ENCODE results near the gene PHAF1. TPM values are rescaled to one million over a fixed set of nuclear protein-coding genes. Genes with fewer than 3 reads are reported as not detected.

Gene PHAF1
- total and polyA plus RNA-seq, 9 of the 15 experiments (the other 6 are each of a cell fraction or from before 2014, with no cell fraction given): 5.1 to 25.4 (median 13.8) TPM

DNA sequence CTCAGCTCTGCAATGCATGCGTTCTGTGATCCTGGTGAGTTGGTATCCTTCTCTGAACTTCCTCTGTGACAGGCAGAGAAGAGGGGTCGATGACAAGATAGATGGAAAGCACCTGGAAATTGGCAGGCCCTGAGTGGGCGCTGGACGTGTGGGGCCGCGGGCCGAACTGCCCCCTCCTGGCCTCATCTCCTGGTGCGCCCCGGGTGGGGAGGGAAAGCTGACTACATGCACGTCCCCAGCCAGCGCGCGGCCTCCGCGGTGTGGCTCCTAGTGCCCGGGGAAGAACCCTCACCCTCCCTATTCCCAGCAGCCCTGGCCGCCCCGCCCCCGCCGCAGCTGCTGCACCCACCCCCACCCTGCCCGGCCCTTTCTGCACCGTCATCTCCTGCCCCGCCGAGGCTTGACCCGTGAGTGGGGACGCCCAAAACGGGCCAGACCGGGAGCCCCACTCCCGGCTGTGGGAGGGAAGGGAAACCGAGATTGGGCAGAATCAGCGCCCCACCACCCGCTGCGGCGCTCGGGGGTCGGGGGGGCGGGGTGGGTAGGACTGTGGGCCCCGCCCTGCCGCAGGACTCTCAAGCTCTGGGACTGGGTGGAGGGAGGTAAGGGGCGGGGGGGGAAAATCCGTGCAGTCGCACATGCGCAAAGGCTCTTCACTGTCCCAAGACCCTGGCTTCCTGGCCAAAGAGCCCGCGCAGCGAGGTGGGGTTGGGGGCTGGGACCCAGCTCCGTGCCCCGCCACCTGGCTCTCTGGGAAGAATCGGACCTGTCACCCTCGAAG is 60.6 kb downstream of the PHAF1 start, which contains the start of gene NOL3 (continued):
- TF ChIP-seq RFX7 (CRISPR knock-in tag; IDR thresholded peaks at IDR 0.05) (no peak), ZFP30 (CRISPR knock-in tag; IDR thresholded peaks at IDR 0.05; ENCODE audit: borderline replicate concordance) (no peak), NONO (IDR thresholded peaks at IDR 0.05; ENCODE audit: low read depth in 2 of 2, low read length in 1 of 2) (no peak), TBP (optimal IDR thresholded peaks at IDR 0.05; ENCODE audit: low read depth, low read length) (peak; percentile 39), MECOM (CRISPR knock-in tag; IDR thresholded peaks at IDR 0.05) (peak; percentile 89), CEBPB (tag; IDR thresholded peaks at IDR 0.05) (no peak), BHLHE40 (IDR thresholded peaks at IDR 0.05; ENCODE audit: low read length) (peak; percentile 55), PYGO2 (tag; IDR thresholded peaks at IDR 0.05) (no peak)
- TF ChIP-seq, protein P1, sequence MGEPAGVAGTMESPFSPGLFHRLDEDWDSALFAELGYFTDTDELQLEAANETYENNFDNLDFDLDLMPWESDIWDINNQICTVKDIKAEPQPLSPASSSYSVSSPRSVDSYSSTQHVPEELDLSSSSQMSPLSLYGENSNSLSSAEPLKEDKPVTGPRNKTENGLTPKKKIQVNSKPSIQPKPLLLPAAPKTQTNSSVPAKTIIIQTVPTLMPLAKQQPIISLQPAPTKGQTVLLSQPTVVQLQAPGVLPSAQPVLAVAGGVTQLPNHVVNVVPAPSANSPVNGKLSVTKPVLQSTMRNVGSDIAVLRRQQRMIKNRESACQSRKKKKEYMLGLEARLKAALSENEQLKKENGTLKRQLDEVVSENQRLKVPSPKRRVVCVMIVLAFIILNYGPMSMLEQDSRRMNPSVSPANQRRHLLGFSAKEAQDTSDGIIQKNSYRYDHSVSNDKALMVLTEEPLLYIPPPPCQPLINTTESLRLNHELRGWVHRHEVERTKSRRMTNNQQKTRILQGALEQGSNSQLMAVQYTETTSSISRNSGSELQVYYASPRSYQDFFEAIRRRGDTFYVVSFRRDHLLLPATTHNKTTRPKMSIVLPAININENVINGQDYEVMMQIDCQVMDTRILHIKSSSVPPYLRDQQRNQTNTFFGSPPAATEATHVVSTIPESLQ (CRISPR knock-in tag; IDR thresholded peaks at IDR 0.05): no peak
- TF ChIP-seq, protein P2, sequence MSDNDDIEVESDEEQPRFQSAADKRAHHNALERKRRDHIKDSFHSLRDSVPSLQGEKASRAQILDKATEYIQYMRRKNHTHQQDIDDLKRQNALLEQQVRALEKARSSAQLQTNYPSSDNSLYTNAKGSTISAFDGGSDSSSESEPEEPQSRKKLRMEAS (CRISPR knock-in tag; IDR thresholded peaks at IDR 0.05): peak; percentile 55
- TF ChIP-seq, protein P3, sequence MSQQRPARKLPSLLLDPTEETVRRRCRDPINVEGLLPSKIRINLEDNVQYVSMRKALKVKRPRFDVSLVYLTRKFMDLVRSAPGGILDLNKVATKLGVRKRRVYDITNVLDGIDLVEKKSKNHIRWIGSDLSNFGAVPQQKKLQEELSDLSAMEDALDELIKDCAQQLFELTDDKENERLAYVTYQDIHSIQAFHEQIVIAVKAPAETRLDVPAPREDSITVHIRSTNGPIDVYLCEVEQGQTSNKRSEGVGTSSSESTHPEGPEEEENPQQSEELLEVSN (IDR thresholded peaks at IDR 0.05; ENCODE audit: borderline replicate concordance in 1 of 2, extremely low read depth in 1 of 2, insufficient read depth in 1 of 2, insufficient read length in 1 of 2, low read depth in 1 of 2, low read length in 1 of 2, poor library complexity in 1 of 2, severe bottlenecking in 1 of 2): peak; percentile 34 to 64
- TF ChIP-seq, protein P4, sequence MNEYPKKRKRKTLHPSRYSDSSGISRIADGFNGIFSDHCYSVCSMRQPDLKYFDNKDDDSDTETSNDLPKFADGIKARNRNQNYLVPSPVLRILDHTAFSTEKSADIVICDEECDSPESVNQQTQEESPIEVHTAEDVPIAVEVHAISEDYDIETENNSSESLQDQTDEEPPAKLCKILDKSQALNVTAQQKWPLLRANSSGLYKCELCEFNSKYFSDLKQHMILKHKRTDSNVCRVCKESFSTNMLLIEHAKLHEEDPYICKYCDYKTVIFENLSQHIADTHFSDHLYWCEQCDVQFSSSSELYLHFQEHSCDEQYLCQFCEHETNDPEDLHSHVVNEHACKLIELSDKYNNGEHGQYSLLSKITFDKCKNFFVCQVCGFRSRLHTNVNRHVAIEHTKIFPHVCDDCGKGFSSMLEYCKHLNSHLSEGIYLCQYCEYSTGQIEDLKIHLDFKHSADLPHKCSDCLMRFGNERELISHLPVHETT (CRISPR knock-in tag; conservative IDR thresholded peaks at IDR 0.05 in 1 of 2, IDR thresholded peaks at IDR 0.05 in 1 of 2): peak in 1 of 2 experiments; percentile 82; a peak in 2 of 4 replicates
- TF ChIP-seq, protein P5, sequence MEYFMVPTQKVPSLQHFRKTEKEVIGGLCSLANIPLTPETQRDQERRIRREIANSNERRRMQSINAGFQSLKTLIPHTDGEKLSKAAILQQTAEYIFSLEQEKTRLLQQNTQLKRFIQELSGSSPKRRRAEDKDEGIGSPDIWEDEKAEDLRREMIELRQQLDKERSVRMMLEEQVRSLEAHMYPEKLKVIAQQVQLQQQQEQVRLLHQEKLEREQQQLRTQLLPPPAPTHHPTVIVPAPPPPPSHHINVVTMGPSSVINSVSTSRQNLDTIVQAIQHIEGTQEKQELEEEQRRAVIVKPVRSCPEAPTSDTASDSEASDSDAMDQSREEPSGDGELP (CRISPR knock-in tag; IDR thresholded peaks at IDR 0.05; ENCODE audit: borderline replicate concordance): peak; percentile 9; the same call in 1 of the 2 replicates
- TF ChIP-seq, protein P6, sequence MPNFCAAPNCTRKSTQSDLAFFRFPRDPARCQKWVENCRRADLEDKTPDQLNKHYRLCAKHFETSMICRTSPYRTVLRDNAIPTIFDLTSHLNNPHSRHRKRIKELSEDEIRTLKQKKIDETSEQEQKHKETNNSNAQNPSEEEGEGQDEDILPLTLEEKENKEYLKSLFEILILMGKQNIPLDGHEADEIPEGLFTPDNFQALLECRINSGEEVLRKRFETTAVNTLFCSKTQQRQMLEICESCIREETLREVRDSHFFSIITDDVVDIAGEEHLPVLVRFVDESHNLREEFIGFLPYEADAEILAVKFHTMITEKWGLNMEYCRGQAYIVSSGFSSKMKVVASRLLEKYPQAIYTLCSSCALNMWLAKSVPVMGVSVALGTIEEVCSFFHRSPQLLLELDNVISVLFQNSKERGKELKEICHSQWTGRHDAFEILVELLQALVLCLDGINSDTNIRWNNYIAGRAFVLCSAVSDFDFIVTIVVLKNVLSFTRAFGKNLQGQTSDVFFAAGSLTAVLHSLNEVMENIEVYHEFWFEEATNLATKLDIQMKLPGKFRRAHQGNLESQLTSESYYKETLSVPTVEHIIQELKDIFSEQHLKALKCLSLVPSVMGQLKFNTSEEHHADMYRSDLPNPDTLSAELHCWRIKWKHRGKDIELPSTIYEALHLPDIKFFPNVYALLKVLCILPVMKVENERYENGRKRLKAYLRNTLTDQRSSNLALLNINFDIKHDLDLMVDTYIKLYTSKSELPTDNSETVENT (CRISPR knock-in tag; IDR thresholded peaks at IDR 0.05): no peak
- TF ChIP-seq, protein P7, sequence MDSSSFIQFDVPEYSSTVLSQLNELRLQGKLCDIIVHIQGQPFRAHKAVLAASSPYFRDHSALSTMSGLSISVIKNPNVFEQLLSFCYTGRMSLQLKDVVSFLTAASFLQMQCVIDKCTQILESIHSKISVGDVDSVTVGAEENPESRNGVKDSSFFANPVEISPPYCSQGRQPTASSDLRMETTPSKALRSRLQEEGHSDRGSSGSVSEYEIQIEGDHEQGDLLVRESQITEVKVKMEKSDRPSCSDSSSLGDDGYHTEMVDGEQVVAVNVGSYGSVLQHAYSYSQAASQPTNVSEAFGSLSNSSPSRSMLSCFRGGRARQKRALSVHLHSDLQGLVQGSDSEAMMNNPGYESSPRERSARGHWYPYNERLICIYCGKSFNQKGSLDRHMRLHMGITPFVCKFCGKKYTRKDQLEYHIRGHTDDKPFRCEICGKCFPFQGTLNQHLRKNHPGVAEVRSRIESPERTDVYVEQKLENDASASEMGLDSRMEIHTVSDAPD (CRISPR knock-in tag; IDR thresholded peaks at IDR 0.05): no peak

Data from K562 (cell line).